Activated gamma-delta T cell treated with anti-CD3 and anti-CD28 coated beads, Interleukin-2, amount 50 U/mL, for 16 hours (primary cell): ENCODE data around the gene PHF12.
A peak's percentile ranks its signal among the peaks of the same experiment; 100 is the strongest.
"Not testable (repeated sequence)": the region's sequence is repeated elsewhere in the genome, so short reads cannot be mapped to it uniquely, and the experiment has no call there.

Experiments
- DNase-seq: peaks from one replicate; pipeline ENCODE4 v3.0.0-alpha.2; 2020; ENCODE audit warnings: low read depth

Gene PHF12

DNA sequence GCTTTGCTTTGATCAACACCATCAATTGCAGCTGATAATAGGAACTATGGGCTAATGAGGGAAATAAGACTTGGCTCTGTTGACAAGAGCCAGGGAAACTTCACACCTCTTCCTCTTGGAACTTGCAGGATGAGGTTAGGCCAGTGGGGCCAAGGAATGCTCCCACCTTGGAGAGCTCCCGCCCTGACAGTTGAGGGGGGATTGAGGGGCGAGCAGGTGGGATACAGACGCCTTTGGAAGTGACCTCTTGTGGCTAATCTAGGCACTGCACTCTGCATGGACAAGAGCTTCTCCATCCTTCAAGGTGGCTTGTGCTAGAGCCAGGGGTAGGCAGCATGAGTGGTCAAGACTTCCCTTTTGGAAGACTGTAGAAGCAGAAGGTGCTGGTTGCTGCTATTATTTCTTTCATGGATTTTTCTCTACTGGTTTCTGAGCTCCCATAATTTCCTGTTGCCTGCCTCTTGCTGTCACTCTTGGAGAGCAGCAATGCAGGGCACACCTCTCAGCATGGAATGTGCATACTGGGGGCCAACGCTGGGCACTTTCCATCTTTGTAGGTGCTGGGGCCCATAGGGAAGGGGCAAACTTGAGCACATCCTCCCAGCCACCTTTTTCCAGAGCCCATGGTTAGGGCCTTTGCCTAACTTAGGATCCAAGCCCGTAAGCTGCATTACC is 2.3 kb upstream of the PHF12 start:
- peak; percentile 33 for DNase-seq

DNA sequence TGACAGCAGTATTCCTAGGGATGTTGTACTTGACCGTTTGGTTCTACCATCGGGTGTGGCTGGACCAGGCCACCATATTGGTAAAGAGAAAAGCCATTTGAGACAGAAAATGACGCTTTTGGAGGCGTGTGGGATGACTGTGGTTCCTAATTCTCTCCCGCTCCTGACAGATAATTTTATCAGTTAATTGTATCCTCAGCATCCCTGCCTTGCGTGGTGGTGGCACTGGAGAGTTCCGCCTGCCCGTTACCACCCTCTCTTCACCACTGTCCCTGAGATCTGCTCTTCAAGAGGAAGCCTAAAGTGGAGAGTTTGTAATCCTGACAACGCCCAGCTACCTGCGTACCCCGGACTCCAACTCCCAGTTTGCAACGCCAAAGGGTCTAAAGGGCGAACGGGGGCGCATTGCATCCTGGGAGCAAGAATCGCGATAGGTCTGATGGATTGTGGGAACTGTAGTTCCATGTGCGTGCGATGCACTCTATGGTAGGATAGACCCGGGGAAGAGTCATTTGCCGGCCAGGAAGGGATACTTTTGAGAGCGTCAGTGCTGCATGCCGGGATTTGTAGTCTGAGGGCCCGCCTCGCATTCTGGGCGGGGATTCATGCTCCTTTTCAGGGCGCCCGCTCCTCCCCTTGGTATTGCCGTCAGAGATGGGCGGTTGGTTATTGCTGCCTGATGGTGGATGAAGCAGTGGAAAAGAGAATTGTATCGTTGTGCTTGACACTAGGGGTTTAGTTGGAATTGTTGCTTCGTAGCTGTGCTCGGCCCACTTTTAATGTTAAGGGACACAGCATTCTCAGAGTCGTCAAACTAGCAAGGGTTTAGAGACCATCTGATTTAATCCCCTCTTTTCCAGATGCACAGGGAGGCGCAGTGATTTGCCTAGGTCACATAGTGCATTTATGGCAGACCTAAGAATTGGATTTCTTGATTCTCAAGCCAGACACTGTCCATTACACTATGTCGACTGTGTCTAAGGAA is 965 bp upstream of the PHF12 start:
- DNase-seq: peak; percentile 90

DNA sequence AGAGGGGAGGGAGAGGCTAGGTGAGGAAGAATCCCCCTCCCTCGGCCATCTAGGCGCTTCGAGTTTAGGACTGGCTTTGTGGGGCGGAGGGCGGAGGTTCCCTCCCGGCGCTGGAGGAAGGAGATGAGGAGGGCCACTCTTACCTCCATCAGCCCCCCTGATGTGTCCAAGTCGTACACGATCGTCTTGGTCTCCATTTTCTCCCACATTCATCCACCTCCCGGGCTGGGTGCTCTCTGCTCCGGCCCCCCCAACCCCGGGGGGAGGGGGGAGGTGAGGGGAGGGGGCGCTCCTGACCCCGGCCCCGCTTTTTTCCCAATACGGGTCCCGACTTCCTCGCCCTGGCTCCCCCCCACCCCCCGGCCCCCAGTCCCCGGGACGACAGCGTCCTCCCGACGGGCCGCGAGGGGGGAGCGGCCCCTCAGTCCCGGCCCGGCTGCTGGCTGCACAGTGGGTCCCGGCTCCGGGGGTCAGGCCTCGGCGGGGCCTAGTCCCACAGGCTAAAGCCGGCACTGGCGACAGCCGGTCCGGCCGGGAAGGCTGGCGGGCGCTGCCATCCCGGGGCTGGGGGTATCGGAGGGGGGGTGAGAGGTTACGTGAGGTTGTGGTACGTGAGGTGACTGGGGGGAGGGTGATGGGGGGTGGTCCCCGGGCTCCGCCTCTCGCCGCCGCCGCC is 428 bp downstream of the PHF12 start:
- DNase-seq: no peak

GRCh38 chr17:28950017-28950751 is 1.1 kb downstream of the PHF12 start:
- peak; percentile 33 for DNase-seq

- DNase-seq: peak; percentile 23
Measured at GRCh38 chr17:28949185-28950016, 1.9 kb downstream of the PHF12 start.

- no peak for DNase-seq
Measured at GRCh38 chr17:28948873-28949184, 2.5 kb downstream of the PHF12 start.

- DNase-seq: no peak
Measured at GRCh38 chr17:28948342-28948741, 3.0 kb downstream of the PHF12 start.

DNA sequence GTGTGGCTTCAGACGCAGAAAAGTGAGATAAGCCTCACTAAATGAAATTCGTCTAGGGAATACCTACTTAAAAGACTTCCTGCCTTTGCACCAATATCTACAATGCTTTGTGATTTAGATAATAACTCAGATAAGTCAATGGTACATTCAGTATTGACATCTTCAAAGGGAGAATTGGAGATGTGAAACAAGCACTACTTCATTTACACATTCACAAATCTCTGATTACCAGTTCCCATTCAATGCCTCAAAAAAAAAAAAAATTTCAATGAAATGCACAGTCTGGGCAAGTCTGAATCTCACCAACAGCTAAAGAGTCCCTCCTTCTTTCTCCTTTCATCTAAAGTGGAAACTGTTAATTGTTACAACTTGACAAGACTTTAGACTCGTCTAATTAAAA is 3.7 kb downstream of the PHF12 start:
- DNase-seq: no peak

DNA sequence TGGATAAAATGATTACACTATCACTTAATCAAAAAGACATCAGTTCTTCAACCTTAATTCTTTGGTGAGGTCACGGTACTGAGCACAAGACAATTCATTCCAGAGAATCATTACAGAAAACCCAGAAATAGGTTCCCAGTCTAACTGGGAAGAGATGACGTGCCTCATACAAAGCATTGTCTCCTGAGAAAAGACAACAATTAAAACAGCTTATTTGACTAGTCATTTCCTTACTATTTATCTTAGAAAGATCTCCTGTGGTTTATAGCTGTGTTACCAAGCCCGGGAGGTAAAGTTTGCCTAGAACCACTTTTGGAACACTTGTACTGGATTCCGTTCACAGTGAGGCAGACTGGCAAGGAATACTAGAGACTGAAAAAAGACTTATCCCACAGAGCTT is 5.1 kb downstream of the PHF12 start:
- no peak for DNase-seq

- no peak for DNase-seq
Measured at GRCh38 chr17:28944862-28945741, 6.2 kb downstream of the PHF12 start.

- DNase-seq: no peak
Measured at GRCh38 chr17:28944343-28944742, 7.0 kb downstream of the PHF12 start.

- DNase-seq: no peak
Measured at GRCh38 chr17:28942925-28943324, 8.4 kb downstream of the PHF12 start.

GRCh38 chr17:28941251-28941650 is 10.1 kb downstream of the PHF12 start:
- no peak for DNase-seq

GRCh38 chr17:28940675-28941074 is 10.6 kb downstream of the PHF12 start:
- no peak for DNase-seq

GRCh38 chr17:28940142-28940541 is 11.2 kb downstream of the PHF12 start:
- no peak for DNase-seq

DNA sequence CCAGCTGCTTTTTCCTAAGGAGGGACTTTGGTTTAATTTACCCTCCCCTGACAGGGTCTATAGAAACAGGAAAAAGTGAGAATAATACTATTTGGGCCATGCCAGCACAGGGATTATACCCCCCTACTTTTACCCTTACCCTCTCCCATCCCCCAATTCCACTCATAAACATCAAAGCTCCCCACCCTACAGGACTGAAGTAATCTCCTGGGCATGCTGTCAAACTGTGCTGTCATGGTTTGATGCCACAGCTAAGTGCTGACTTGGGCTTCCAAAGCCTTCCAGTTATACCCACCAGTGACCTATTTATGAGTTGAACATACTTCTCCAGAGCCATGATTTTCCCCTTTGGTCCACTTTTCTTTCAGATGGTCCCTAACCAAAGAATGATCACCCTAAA is 12.8 kb downstream of the PHF12 start:
- DNase-seq: no peak

GRCh38 chr17:28937044-28937729 is 14.1 kb downstream of the PHF12 start:
- DNase-seq: no peak

- DNase-seq: no peak
Measured at GRCh38 chr17:28935744-28936460, 15.4 kb downstream of the PHF12 start.

GRCh38 chr17:28934508-28934907 is 16.8 kb downstream of the PHF12 start:
- DNase-seq: not testable (repeated sequence)
